B cell (primary cell): Measurements from ENCODE around the gene SYT17.

ENCODE experiments used
- CTCF ChIP-seq: fragments of 200-600 bp; IDR thresholded peaks from one replicate; pipeline ENCODE4 v1.8.0; 2022; ENCODE audit warnings: antibody characterized with exemption, mild to moderate bottlenecking
- EZH2 ChIP-seq: IDR thresholded peaks from 2 replicates; pipeline ENCODE4 v1.6.1; 2012; ENCODE audit warnings: borderline replicate concordance, low read depth, mild to moderate bottlenecking, moderate library complexity, low read length; ENCODE audit not compliant: insufficient read depth, poor library complexity, severe bottlenecking

GRCh38 chr16:19203374-19203966, 35.4 kb downstream of the SYT17 start:
- no peak for TF ChIP-seq CTCF
- TF ChIP-seq EZH2 = no peak
